Measurements from ENCODE around the gene PARK7.

The PARK7 gene

DNA sequence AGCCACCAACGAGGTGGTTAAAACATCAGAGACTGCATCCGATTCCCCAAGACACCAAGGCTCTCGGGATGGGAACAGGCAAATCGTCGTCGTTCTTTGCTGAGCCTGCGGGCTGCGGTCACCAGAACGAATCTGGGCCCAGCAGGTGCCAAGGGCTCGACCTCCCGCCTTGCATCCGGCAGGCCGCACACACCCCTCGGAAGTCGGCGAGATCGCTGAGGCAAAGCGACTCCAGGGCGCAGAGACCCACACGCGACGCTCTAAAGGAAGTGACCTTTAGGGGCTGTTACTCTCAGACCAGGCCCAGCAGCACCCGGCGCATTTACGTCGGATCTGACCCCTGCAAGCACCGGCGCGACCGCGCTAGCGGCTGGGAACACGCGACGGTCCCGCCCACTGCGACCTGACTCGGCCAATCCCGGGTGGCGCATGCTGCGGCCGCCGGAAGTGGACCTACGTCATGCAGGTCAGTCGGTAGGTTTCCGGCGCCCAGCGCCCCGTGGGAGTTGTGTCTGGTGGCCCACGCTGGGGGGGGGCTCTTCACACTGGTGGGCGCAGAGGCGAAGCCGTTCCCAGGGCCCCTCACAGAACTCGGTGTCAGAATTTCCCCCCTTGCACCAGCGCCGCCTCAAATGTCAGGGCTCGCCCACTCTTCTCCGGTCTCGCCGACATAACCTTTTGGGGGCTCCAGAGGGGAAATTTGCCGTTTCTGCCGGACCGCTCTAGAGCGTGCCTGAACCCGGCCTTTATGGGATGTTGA is 7.5 kb upstream of the PARK7 start:
- H3K27ac ChIP-seq: no peak overlapping the region
- TF ChIP-seq, protein P1, sequence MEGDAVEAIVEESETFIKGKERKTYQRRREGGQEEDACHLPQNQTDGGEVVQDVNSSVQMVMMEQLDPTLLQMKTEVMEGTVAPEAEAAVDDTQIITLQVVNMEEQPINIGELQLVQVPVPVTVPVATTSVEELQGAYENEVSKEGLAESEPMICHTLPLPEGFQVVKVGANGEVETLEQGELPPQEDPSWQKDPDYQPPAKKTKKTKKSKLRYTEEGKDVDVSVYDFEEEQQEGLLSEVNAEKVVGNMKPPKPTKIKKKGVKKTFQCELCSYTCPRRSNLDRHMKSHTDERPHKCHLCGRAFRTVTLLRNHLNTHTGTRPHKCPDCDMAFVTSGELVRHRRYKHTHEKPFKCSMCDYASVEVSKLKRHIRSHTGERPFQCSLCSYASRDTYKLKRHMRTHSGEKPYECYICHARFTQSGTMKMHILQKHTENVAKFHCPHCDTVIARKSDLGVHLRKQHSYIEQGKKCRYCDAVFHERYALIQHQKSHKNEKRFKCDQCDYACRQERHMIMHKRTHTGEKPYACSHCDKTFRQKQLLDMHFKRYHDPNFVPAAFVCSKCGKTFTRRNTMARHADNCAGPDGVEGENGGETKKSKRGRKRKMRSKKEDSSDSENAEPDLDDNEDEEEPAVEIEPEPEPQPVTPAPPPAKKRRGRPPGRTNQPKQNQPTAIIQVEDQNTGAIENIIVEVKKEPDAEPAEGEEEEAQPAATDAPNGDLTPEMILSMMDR (conservative IDR thresholded peaks at IDR 0.05): no peak

DNA sequence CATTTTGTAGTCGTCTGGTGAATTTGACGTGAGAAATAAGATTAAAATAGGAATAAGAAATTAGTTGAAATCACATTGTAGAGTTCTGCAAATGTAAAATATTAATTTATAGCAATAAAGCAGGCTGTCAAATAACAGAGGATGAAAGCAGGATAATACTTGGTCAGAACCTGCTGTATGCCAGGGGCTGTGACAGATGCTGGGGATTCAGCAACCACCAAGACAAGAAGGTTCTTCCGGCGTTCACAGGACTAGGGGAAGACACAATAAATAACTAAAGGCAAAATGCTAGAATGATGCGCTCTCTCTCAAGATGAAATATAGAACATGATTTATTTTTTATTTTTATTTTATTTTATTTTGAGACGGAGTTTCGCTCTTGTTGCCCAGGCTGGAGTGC is 6.8 kb upstream of the PARK7 start:
- TF ChIP-seq, protein P1 (conservative IDR thresholded peaks at IDR 0.05): no peak
- no peak overlapping the region for H3K27ac ChIP-seq

DNA sequence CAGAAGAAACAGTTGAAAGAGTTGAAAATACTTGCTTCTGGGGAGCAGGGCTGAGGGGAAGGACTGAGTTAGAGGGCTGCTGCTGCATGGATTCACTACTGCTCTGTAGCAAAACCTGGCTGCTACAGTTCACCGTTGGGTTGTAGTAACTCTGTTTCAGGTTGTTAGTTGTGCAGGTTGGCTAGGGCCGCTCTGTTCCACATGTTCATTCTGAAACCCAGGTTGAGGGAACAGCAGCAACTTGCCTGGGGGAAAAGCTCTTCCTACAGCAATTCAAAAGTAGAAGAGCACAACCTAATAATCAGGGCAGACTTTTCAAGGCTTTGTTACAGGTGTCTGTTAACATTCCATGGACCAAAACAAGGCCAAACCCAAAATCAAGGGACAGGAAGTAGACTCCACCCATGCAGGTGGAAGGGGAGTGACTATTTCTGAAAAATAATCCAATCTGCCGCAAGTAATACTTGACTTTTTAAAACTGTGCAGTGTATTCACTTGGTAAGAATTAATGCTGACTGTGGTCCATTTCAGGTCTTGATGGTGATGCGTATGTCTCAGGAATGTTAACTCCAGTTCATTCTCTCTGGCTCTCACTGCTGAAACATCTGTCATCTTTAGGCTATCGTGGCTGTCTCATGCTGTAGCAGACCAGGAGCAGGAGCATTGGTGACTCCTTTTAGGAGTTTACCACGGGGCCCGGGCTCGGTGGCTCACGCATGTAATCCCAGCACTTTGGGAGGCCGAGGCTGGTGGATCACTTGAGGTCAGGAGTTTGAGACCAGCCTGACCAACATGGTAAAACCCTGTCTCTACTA is 5.1 kb upstream of the PARK7 start:
- TF ChIP-seq, protein P1 (conservative IDR thresholded peaks at IDR 0.05): no peak
- H3K27ac ChIP-seq: no peak overlapping the region

DNA sequence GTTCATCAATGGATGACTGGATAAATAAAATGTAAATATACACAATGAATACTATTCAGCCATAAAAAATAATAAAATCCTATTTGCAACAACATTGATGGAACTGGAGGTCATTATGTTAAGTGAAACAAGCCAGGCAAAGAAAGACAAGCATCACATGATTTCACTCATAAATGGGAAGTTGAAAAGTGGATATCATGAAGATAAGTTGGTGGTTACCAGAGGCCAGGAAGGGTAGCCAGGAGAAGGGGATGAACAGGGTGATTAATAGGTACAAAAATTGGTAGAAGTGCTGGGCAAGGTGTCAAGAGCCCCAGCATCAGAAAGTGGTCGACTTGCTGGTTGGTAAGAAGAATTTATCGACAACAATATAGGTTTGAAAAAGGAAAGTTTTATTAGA is 1.3 kb upstream of the PARK7 start:
- peak overlapping the region; percentile 92 for H3K27ac ChIP-seq

DNA sequence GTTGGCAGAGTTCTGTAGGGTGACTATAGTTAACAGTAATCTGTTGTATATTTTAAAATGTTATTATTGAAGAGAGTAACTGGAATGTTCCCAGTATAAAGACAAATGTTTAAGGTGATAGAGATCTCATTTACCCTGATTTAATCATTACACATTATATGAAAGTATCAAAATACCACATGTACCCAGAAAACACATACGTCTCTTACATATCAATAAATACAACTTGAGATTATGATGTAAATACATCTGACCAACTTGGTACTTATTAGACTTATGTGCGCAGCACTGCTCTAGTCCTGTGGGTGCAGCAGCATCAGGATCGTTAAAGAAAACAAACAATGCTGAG is 670 bp upstream of the PARK7 start:
- TF ChIP-seq, protein P1 (conservative IDR thresholded peaks at IDR 0.05): no peak
- H3K27ac ChIP-seq: peak overlapping the region; percentile 92

More for the DNA sequence above, 1.3 kb upstream of the PARK7 start:
- TF ChIP-seq, protein P1 (conservative IDR thresholded peaks at IDR 0.05): no peak

DNA sequence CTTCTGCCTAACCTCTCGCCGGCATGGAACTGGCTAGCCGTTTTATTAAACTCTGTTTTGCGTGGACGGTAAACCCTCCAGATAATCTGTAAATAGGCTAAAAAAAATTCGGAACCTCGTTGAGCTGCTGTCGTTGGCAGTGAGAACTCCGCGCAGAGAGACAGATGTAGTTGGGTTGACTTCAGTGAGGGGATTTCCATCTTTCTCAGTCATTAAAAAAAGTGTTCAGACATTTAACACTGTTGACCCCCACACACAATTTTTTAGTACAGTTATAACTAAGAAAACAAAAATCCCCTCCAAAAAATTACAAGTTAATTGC is 464 bp downstream of the PARK7 start:
- H3K27ac ChIP-seq: peak overlapping the region; percentile 92
- TF ChIP-seq, protein P1 (conservative IDR thresholded peaks at IDR 0.05): no peak

DNA sequence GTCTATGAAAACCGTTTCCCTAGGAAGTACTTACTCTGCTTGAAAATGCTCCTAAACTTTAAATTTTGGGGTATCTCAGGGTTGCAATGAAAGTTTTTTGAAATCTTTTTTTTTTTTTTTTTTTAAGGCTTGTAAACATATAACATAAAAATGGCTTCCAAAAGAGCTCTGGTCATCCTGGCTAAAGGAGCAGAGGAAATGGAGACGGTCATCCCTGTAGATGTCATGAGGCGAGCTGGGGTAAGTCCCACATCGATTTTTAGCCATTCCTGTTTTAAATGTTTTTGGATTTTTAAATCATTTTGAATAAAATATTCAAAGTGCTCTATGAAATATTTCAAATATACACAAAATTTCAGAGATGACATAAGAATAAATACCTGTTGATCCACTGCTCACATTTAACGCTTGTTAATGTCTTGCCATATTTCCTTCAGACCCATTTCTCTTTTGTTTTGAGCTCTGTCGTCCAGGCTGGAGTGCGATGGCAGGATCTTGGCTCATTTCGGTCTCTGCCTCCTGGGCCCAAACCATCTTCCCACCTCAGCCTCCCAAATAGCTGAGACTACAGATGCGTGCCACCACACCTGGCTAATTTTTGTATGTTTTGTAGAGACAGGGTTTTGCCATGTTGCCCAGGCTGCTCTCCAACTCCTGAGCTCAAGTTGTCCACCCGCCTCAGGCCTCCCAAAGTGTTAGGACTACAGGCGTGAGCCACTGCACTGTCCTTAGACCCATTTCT is 1.3 kb downstream of the PARK7 start:
- TF ChIP-seq, protein P1 (conservative IDR thresholded peaks at IDR 0.05): no peak
- peak overlapping the region; percentile 92 for H3K27ac ChIP-seq

DNA sequence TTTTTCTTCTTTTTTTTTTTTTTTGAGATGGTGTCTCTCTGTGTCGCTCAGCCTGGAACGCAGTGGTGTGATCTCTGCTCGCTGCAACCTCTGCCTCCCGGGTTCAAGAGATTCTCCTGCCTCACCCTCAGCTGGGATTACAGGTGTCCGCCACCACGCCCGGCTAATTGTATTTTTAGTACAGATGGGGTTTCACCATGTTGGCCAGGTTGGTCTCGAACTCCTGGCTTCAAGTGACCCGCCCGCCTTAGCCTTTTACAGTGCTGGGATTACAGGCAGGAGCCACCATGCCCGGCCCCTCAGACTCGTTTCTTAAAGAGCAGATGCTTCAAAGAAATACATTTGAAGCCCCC is 1.8 kb downstream of the PARK7 start:
- peak overlapping the region; percentile 92; the same call in 1 of the 2 replicates for H3K27ac ChIP-seq

DNA sequence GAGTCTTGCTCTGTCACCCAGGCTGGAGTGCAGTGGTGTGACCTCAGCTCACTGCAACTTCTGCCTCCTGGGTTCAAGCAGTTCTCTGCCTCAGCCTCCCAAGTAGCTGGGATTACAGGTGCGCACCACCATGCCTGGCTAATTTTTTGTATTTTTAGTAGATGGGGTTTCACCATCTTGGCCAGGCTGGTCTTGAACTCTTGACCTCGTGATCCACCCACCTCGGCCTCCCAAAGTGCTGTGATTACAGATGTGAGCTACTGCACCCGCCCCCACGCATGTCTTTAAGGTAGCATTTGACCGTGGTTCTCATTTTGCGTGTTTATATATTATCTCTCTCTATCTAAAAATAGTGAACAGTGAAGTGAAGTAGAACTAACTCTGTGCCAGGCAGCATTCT is 2.3 kb downstream of the PARK7 start:
- H3K27ac ChIP-seq: peak overlapping the region; percentile 92; the same call in 1 of the 2 replicates

Data from VCaP (cell line).